NCI-H1417 treated with DMSO at 0.1 percent for 48 hours (cell line): ENCODE data around the gene ACHE.

ENCODE experiments used
- DNase-seq: peaks from one replicate; lab custom pipeline; 2025; lab: John Stamatoyannopoulos, UW

Gene ACHE

GRCh38 chr7:100884736-100885439 lies 10.8 kb downstream of the ACHE start:
- DNase-seq: no peak

- no peak for DNase-seq
Measured at GRCh38 chr7:100882785-100883526, 12.7 kb downstream of the ACHE start.

GRCh38 chr7:100882201-100882600 lies 13.5 kb downstream of the ACHE start:
- no peak for DNase-seq

- no peak for DNase-seq
Measured at GRCh38 chr7:100881136-100881535, 14.6 kb downstream of the ACHE start.

GRCh38 chr7:100880645-100881044 lies 15.0 kb downstream of the ACHE start:
- DNase-seq: no peak

GRCh38 chr7:100879685-100880261 lies 15.9 kb downstream of the ACHE start:
- DNase-seq: no peak

- DNase-seq: no peak
Measured at GRCh38 chr7:100878685-100879084, 17.0 kb downstream of the ACHE start.

GRCh38 chr7:100878013-100878412 lies 17.7 kb downstream of the ACHE start:
- DNase-seq: no peak

- no peak for DNase-seq
Measured at GRCh38 chr7:100875356-100875751, 20.3 kb downstream of the ACHE start.

GRCh38 chr7:100874577-100875355 lies 20.9 kb downstream of the ACHE start, which contains the start of gene SRRT:
Gene SRRT, plus strand, starts transcription at chr7:100875103. Its CDS starts 488 bp downstream, at chr7:100875591.
- peak; percentile 94 for DNase-seq

GRCh38 chr7:100874300-100874576 lies 21.4 kb downstream of the ACHE start:
- DNase-seq: no peak

GRCh38 chr7:100873599-100874299 lies 21.9 kb downstream of the ACHE start:
- DNase-seq: no peak

GRCh38 chr7:100867776-100868485 lies 27.8 kb downstream of the ACHE start:
- DNase-seq: no peak

- DNase-seq: no peak
Measured at GRCh38 chr7:100867040-100867775, 28.5 kb downstream of the ACHE start, which contains the start of gene TRIP6. Gene TRIP6, plus strand, starts transcription at chr7:100867387. Its CDS starts 111 bp downstream, at chr7:100867498.

- DNase-seq: no peak
Measured at GRCh38 chr7:100866729-100867039, 29.0 kb downstream of the ACHE start.

- DNase-seq: no peak
Measured at GRCh38 chr7:100865938-100866728, 29.6 kb downstream of the ACHE start.

- no peak for DNase-seq
Measured at GRCh38 chr7:100865372-100865911, 30.2 kb downstream of the ACHE start.

- no peak for DNase-seq
Measured at GRCh38 chr7:100864263-100864845, 31.3 kb downstream of the ACHE start.

- no peak for DNase-seq
Measured at GRCh38 chr7:100863406-100863950, 32.2 kb downstream of the ACHE start.
